ENCODE data around the gene ZNF599. TPM values are rescaled to one million over a fixed set of nuclear protein-coding genes. Genes with fewer than 3 reads are reported as not detected.

ZNF599 gene
- total RNA-seq, 1 experiment from 2014 or later: 6.2 TPM

DNA sequence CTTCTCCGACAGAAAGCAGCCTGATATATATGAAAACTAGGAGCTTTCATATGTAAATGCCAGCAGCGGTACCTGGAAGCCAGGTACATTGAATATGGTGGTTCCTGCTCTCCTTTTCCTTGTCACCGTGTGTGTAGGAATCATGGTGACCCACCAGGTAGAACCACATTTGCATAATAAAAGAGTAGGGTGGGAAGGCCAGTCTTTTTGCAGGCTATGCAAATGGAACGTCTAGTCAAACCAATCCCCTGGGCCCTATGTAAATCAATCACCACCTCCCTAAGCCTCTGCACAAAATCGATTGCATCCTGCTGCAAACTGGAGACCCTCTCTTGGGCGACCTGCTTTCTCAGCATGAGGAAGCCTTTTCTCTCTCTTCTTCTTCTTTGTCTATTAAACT, 61.1 kb downstream of the ZNF599 start:
- no peak overlapping the region for H3K4me3 Mint-ChIP-seq (ENCODE audit: low read depth, unreplicated experiment)
- CTCF ChIA-PET: no interaction called here
- H3K9me3 Mint-ChIP-seq (ENCODE audit: low read depth, unreplicated experiment): peaks cover 15% of the 10 kb centered on the region
- no peaks in the 10 kb centered on the region for H3K4me1 Mint-ChIP-seq (ENCODE audit: low read depth, unreplicated experiment)
- no peak for DNase-seq
- TF ChIP-seq, protein P1, sequence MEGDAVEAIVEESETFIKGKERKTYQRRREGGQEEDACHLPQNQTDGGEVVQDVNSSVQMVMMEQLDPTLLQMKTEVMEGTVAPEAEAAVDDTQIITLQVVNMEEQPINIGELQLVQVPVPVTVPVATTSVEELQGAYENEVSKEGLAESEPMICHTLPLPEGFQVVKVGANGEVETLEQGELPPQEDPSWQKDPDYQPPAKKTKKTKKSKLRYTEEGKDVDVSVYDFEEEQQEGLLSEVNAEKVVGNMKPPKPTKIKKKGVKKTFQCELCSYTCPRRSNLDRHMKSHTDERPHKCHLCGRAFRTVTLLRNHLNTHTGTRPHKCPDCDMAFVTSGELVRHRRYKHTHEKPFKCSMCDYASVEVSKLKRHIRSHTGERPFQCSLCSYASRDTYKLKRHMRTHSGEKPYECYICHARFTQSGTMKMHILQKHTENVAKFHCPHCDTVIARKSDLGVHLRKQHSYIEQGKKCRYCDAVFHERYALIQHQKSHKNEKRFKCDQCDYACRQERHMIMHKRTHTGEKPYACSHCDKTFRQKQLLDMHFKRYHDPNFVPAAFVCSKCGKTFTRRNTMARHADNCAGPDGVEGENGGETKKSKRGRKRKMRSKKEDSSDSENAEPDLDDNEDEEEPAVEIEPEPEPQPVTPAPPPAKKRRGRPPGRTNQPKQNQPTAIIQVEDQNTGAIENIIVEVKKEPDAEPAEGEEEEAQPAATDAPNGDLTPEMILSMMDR (IDR thresholded peaks at IDR 0.05; ENCODE audit: unreplicated experiment): no peak
- H3K27ac Mint-ChIP-seq (ENCODE audit: unreplicated experiment): no peak overlapping the region
- no peaks in the 10 kb centered on the region for H3K36me3 Mint-ChIP-seq (ENCODE audit: insufficient read depth, unreplicated experiment)
- BruUV-seq (replicated peaks): no TSS peak
- no peaks in the 10 kb centered on the region for H3K27me3 Mint-ChIP-seq (ENCODE audit: unreplicated experiment)
- intact Hi-C loops (cut with micrococcal nuclease; ENCODE audit: unreplicated experiment): loop anchor here (1.0 kb wide), 3 partner anchors 73 to 211 kb away; no protein-coding TSS in a partner anchor

Other genes starting within 250 kb of the ZNF599 start
- gene SCGB2B2, start 96.1 kb downstream of the ZNF599 start, total RNA-seq (2022): 0.39 and 0.40 TPM in 2 replicates
- gene ZNF302, start 95.5 kb downstream of the ZNF599 start, total RNA-seq (2022): 20.1 and 23.2 TPM in 2 replicates
- 5.7 and 7.0 TPM in 2 replicates for gene ZNF181, start 39.0 kb downstream of the ZNF599 start, total RNA-seq (2022)
- 2.9 and 4.2 TPM in 2 replicates for gene ZNF30, start 153.7 kb upstream of the ZNF599 start, total RNA-seq (2022)
- 9.1 and 9.3 TPM in 2 replicates for gene ZNF792, start 191.0 kb upstream of the ZNF599 start, total RNA-seq (2022)
- gene GRAMD1A, start 227.1 kb upstream of the ZNF599 start, total RNA-seq (2022): 114 and 126 TPM in 2 replicates